SK-N-SH (cell line): ENCODE results near the gene COG8. TPM values are rescaled to one million over a fixed set of nuclear protein-coding genes. Genes with fewer than 3 reads are reported as not detected.

Source experiments
- CTCF ChIA-PET: fragments of 300-600, 350-600 bp; formaldehyde crosslinking; extraction: SDS; loops from one replicate; lab custom pipeline; 2021; lab: Yijun Ruan, JAX
- POLR2A ChIA-PET: fragments of 350-600 bp; sonication (Branson Sonifier 250); formaldehyde crosslinking; extraction: SDS; loops from one replicate; lab custom pipeline; 2020; ENCODE audit warnings: antibody characterized with exemption, inconsistent platforms; lab: Yijun Ruan, JAX
- DNase-seq: peaks from one replicate; pipeline ENCODE4 v3.0.0; 2012
- H2AFZ ChIP-seq: fragments of 200-600 bp; sonication (generic); 2 replicates; pipeline ENCODE4 v1.8.1; 2016; ENCODE audit warnings: antibody characterized with exemption, mild to moderate bottlenecking, low read depth
- H3F3A ChIP-seq: fragments of 200-600 bp; sonication (generic); replicated peaks from 2 replicates; pipeline ENCODE3; 2016; ENCODE audit warnings: antibody characterized with exemption, mild to moderate bottlenecking; ENCODE audit not compliant: insufficient read depth
- H3K27ac ChIP-seq, 2 experiments: fragments of 200-500 bp in 1 of 2; fragments of 200-600 bp in 1 of 2; sonication (Bioruptor generic) in 1 of 2; sonication (generic), shearing (Covaris generic) in 1 of 2; 2 replicates each; pipeline versions ENCODE4 v1.5.1 to v1.6.1; 2014 to 2016; ENCODE audit warnings: low read depth in 2 of 2, inconsistent platforms in 1 of 2, low read length in 1 of 2, mild to moderate bottlenecking in 1 of 2, mixed read lengths in 1 of 2
- H3K27me3 ChIP-seq: fragments of 200-600 bp; sonication (generic), shearing (Covaris generic); 2 replicates; pipeline ENCODE4 v1.6.1; 2016; ENCODE audit warnings: mixed run types; ENCODE audit not compliant: insufficient read depth
- H3K36me3 ChIP-seq, 2 experiments: fragments of 200-500 bp in 1 of 2; fragments of 200-600 bp in 1 of 2; sonication (Bioruptor generic) in 1 of 2; sonication (generic) in 1 of 2; replicated peaks in 1 of 2; 2 replicates each; pipeline versions ENCODE3 to v1.5.1; 2014 to 2016; ENCODE audit warnings: low read length in 1 of 2, mild to moderate bottlenecking in 1 of 2; ENCODE audit not compliant: insufficient read depth in 2 of 2, control insufficient read depth in 1 of 2
- H3K4me1 ChIP-seq, 2 experiments: fragments of 200-500 bp in 1 of 2; fragments of 200-600 bp in 1 of 2; sonication (Bioruptor generic) in 1 of 2; sonication (generic), shearing (Covaris generic) in 1 of 2; 2 replicates each; pipeline versions ENCODE4 v1.5.1 to v1.6.1; 2014 to 2016; ENCODE audit warnings: low read depth in 1 of 2, low read length in 1 of 2, mixed run types in 1 of 2; ENCODE audit not compliant: insufficient read depth in 2 of 2, control insufficient read depth in 1 of 2
- H3K4me2 ChIP-seq: fragments of 200-600 bp; sonication (generic), shearing (Covaris generic); 2 replicates; pipeline ENCODE4 v1.6.1; 2017; ENCODE audit warnings: mixed run types
- H3K4me3 ChIP-seq, 2 experiments: fragments of 200-500 bp in 1 of 2; fragments of 200-600 bp in 1 of 2; sonication (Bioruptor generic) in 1 of 2; sonication (generic), shearing (Covaris generic) in 1 of 2; 2 replicates each; pipeline versions ENCODE4 v1.5.1 to v1.8.1; 2014 to 2016; ENCODE audit warnings: low read depth in 2 of 2, inconsistent platforms in 1 of 2, low read length in 1 of 2, mild to moderate bottlenecking in 1 of 2, mixed read lengths in 1 of 2, moderate library complexity in 1 of 2
- H3K79me2 ChIP-seq: fragments of 200-600 bp; sonication (generic); 2 replicates; pipeline ENCODE4 v1.8.1; 2017; ENCODE audit warnings: mild to moderate bottlenecking; ENCODE audit not compliant: insufficient read depth
- H3K9ac ChIP-seq: fragments of 200-600 bp; sonication (generic); 2 replicates; pipeline ENCODE4 v1.6.1; 2017; ENCODE audit warnings: mixed run types
- H3K9me2 ChIP-seq: fragments of 200-600 bp; sonication (generic); 2 replicates; pipeline ENCODE4 v1.6.1; 2017; ENCODE audit warnings: mixed run types
- H3K9me3 ChIP-seq: fragments of 200-600 bp; sonication (generic); 2 replicates; pipeline ENCODE4 v1.6.1; 2017; ENCODE audit warnings: mixed run types, mild to moderate bottlenecking, moderate library complexity
- H4K20me1 ChIP-seq: fragments of 200-600 bp; sonication (generic); 2 replicates; pipeline ENCODE4 v1.6.1; 2017; ENCODE audit warnings: mild to moderate bottlenecking, mixed run types; ENCODE audit not compliant: insufficient read depth
- ELF1 ChIP-seq: IDR thresholded peaks from 2 replicates; pipeline ENCODE4 v1.4.0; 2012
- EP300 ChIP-seq, 2 experiments: IDR thresholded peaks; 2 replicates each; pipeline versions ENCODE4 v1.4.0 to v1.6.1; 2012; ENCODE audit warnings: borderline replicate concordance in 1 of 2, low read depth in 1 of 2, low read length in 1 of 2
- EZH2phosphoT487 ChIP-seq: fragments of 200-600 bp; sonication (generic); IDR thresholded peaks from 2 replicates; pipeline ENCODE4 v1.6.1; 2017; ENCODE audit warnings: low read depth, mixed run types, mild to moderate bottlenecking, antibody characterized with exemption, moderate library complexity, borderline replicate concordance
- FOXM1 ChIP-seq: IDR thresholded peaks from 2 replicates; pipeline ENCODE4 v1.4.0; 2012; ENCODE audit warnings: low read depth, mild to moderate bottlenecking
- GABPA ChIP-seq: IDR thresholded peaks from 2 replicates; pipeline ENCODE4 v1.4.0; 2012; ENCODE audit warnings: low read depth, mild to moderate bottlenecking
- MEF2A ChIP-seq: IDR thresholded peaks from 2 replicates; pipeline ENCODE4 v1.4.0; 2012; ENCODE audit warnings: low read depth, borderline replicate concordance
- MXI1 ChIP-seq: IDR thresholded peaks from 2 replicates; pipeline ENCODE4 v1.6.1; 2012; ENCODE audit warnings: mild to moderate bottlenecking, low read depth, low read length, improper control_type of control experiment
- RAD21 ChIP-seq: IDR thresholded peaks from 2 replicates; pipeline ENCODE4 v1.6.1; 2012; ENCODE audit warnings: mild to moderate bottlenecking, low read length
- RCOR1 ChIP-seq: fragments of 150-350 bp; IDR thresholded peaks from 2 replicates; pipeline ENCODE4 v1.6.1; 2017; ENCODE audit warnings: antibody characterized with exemption, low read length
- RFX5 ChIP-seq: IDR thresholded peaks from 2 replicates; pipeline ENCODE4 v1.6.1; 2012; ENCODE audit warnings: mild to moderate bottlenecking, improper control_type of control experiment, low read length
- SIN3A ChIP-seq: IDR thresholded peaks from 2 replicates; pipeline ENCODE4 v1.6.1; 2012; ENCODE audit warnings: low read depth, mild to moderate bottlenecking, low read length, moderate library complexity, borderline replicate concordance
- TAF1 ChIP-seq: IDR thresholded peaks from 2 replicates; pipeline ENCODE4 v1.6.1; 2012; ENCODE audit warnings: low read depth, mild to moderate bottlenecking, low read length, moderate library complexity, borderline replicate concordance
- USF1 ChIP-seq: IDR thresholded peaks from 2 replicates; pipeline ENCODE4 v1.4.0; 2012; ENCODE audit warnings: low read depth, borderline replicate concordance
- ZBTB33 ChIP-seq: IDR thresholded peaks from 2 replicates; pipeline ENCODE4 v1.4.0; 2012; ENCODE audit warnings: low read depth, borderline replicate concordance
- WGBS: methylation state at CpG from one replicate; pipeline ENCODE4 v1.1.6; 2017; ENCODE audit warnings: low lambda C conversion rate; 5-methylcytosine and 5-hydroxymethylcytosine counted together
- polyA plus RNA-seq, 3 experiments: library from polyadenylated mRNA; depleted of rRNA; stranded (reverse); fragments of >200 nt; gene quantifications; 2 replicates each; pipeline ENCODE4 v1.2.3, GENCODE V29; 2012
- TF ChIP-seq, protein P1 (sequence below): IDR thresholded peaks from 2 replicates; pipeline ENCODE4 v1.6.1; 2012; ENCODE audit warnings: mild to moderate bottlenecking, low read depth, low read length, moderate library complexity

COG8 gene
- polyA plus RNA-seq, 1 of the 3 experiments (the other 2 are of a cell fraction) = 30.2 TPM

DNA sequence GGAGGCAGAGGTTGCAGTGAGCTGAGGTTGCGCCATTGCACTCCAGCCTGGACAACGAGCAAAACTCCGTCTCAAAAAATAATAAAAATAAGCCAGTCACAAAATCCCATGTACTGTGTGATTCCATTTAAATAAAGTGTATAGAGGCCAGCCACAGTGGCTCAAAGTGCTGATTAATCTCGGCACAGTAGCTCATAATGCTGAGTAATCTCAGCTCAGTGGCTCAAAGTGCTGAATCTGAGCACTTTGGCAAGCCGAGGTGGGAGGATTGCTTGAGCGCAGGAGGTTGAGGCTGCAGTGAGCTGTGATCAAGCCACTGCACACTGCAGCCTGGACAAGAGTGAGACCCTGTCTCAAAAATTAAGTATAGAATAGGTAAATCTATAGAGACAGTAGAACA lies 7.3 kb upstream of the COG8 start:
- Histone ChIP-seq H3K4me3 (no peak overlapping the region), H4K20me1 (no peaks in the 10 kb centered on the region), H3K9me2 (no peaks in the 10 kb centered on the region), H3K27me3 (no peaks in the 10 kb centered on the region), H2AFZ (no peak overlapping the region), H3K9me3 (no peaks in the 10 kb centered on the region), H3K4me2 (no peak overlapping the region), H3K36me3 (peaks cover 15 to 28% of the 10 kb centered on the region in 2 experiments), H3K4me1 (peaks cover 0 to 5% of the 10 kb centered on the region in 2 experiments; a peak in 2 of 4 replicates), H3K9ac (no peak overlapping the region), H3K79me2 (peaks cover 22% of the 10 kb centered on the region), H3K27ac (no peak overlapping the region), H3F3A (peaks cover 12% of the 10 kb centered on the region)
- CTCF ChIA-PET = no interaction called here
- 98% methylated on average over 6 of the region's 6 CpGs for WGBS
- POLR2A ChIA-PET = interaction anchor here (0.6 to 0.8 kb wide), 2 partner anchors 11 to 35 kb away, joined by 3 read pairs; no protein-coding TSS in a partner anchor
- no peak for DNase-seq
- TF ChIP-seq GABPA = no peak
- TF ChIP-seq ZBTB33 = no peak
- TF ChIP-seq ELF1 = no peak
- TF ChIP-seq USF1 = no peak
- TF ChIP-seq EZH2phosphoT487 = no peak
- TF ChIP-seq, protein P1, sequence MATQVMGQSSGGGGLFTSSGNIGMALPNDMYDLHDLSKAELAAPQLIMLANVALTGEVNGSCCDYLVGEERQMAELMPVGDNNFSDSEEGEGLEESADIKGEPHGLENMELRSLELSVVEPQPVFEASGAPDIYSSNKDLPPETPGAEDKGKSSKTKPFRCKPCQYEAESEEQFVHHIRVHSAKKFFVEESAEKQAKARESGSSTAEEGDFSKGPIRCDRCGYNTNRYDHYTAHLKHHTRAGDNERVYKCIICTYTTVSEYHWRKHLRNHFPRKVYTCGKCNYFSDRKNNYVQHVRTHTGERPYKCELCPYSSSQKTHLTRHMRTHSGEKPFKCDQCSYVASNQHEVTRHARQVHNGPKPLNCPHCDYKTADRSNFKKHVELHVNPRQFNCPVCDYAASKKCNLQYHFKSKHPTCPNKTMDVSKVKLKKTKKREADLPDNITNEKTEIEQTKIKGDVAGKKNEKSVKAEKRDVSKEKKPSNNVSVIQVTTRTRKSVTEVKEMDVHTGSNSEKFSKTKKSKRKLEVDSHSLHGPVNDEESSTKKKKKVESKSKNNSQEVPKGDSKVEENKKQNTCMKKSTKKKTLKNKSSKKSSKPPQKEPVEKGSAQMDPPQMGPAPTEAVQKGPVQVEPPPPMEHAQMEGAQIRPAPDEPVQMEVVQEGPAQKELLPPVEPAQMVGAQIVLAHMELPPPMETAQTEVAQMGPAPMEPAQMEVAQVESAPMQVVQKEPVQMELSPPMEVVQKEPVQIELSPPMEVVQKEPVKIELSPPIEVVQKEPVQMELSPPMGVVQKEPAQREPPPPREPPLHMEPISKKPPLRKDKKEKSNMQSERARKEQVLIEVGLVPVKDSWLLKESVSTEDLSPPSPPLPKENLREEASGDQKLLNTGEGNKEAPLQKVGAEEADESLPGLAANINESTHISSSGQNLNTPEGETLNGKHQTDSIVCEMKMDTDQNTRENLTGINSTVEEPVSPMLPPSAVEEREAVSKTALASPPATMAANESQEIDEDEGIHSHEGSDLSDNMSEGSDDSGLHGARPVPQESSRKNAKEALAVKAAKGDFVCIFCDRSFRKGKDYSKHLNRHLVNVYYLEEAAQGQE = no peak
- TF ChIP-seq RFX5 = no peak
- TF ChIP-seq FOXM1 = no peak
- TF ChIP-seq RAD21 = no peak
- no peak for TF ChIP-seq SIN3A
- TF ChIP-seq MEF2A = no peak
- no peak for TF ChIP-seq TAF1
- no peak for TF ChIP-seq MXI1
- no peak for TF ChIP-seq EP300 (IDR thresholded peaks at IDR 0.05; ENCODE audit: borderline replicate concordance in 1 of 2, low read depth in 1 of 2, low read length in 1 of 2)
- TF ChIP-seq RCOR1 = no peak
